ENCODE measurements around the gene DPYSL4.
"Not testable (repeated sequence)": the region's sequence is repeated elsewhere in the genome, so short reads cannot be mapped to it uniquely, and the experiment has no call there.

Gene DPYSL4

GRCh38 chr10:132207536-132208461, 21.1 kb downstream of the DPYSL4 start:
- DNase-seq (ENCODE audit: low spot score), result no peak

DNA sequence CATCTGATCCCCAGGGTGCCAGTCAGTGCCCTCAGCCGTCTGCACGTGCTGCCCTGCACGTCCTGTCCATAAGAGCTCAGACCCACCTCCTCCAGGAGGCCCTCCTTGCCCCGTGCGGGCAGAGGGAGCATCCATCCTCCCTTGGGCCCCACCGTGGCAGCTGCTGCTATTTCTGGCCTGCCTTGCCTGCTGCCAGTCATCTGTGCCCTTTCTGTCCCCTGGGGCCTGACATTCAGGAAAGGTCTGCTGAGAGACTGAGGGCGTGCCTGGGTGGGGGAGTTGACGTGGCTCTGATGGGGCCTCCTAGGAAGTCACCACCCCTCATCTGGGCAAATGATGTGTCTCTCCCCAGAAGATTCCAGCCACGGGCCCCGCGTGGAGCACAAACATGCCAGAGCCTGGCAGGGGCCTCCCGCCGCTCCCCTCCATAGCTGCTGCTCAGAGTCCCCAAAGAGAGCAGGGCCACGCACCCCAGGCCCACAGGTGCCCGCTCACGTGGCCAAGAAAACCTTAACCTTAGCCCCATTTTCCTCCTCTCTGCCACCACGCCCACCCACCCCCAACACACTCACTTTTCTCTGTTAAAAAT, 21.8 kb downstream of the DPYSL4 start:
- DNase-seq (ENCODE audit: low spot score), result no peak

GRCh38 chr10:132209130-132209529, 22.4 kb downstream of the DPYSL4 start:
- no peak for DNase-seq (ENCODE audit: low spot score)

DNA sequence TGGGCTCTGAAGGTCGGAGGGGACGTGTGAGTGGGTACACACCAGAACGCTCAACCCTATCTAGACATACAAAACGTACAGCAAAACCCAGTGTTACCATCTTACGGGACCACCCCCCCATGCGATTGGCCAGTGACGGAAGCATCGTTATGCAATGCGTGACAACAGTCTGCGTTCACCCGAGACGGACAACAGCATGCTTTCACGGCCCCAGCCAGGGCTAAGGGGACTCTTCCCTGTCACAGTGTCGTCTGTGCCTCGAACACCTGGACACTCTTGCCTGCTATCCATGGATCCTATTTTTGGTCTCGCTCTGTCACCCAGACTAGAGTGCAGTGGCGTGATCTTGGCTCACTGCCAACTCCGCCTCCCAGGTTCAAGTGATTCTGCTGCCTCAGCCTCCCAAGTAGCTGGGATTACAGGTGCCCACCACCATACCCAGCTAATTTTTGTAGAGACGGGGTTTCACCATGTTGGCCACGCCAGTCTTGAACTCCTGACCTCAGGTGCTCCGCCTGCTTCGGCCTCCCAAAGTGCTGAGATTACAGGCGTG, 23.3 kb downstream of the DPYSL4 start:
- no peak for DNase-seq (ENCODE audit: low spot score)

DNA sequence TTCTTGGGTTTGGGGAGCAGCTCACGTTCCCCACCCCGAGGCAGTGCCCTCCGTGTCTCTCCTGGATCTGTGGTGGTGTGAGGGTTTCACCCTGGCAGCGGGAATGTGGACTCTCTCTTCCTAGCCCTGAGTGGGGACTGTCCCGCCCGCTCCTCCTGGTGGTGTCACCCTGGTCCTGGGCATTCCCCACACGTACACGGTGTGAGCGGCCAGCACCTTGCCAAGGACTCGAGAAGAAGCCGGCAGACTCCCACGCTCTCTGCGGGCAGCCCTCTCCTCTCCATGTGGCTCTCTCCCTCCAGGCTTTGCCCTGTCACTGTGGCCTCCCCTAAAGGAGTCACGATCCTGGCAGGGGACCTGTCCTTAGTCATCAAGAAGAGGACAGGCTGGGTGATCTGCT, 24.0 kb downstream of the DPYSL4 start:
- no peak for DNase-seq (ENCODE audit: low spot score)

DNA sequence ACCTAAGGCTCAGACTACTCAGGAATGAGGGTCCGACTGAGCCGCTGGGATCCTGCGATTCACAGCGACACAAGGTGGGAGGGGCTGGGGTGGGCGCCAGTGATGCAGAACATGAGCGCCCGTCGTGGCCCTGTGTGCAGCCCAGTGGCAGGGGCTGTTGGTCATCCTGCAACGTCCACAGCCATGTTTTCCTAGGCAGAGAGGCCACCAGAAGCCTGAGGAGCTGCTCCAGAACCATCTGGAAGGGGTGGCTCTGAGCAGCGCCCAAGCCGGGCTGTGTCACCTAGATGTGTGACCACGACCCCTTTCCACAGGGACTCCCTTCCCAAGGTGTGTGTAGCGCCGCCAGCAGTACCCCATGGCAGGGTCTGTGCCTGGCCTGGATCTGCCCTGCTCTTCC, 24.5 kb downstream of the DPYSL4 start:
- DNase-seq (ENCODE audit: low spot score), result no peak

DNA sequence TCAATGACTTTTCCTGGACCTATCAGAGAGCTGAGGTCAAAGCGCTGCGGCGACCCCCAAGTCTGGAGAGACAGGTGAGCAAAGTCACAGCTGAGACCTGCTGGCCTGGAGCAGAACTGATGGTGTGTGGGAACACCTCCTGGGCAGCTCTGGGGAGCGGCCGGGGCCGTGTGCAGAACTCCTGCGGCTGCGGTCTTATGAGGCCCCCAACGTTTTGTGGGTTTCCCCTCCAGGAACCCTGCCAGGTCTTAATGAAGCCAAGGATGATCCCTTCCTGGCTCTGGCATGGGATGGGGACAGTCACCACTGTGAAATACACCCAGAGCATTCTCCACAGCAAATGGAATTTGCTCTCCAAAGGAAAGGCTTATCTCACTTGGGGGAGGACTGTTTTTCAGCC, 26.1 kb downstream of the DPYSL4 start:
- no peak for DNase-seq (ENCODE audit: low spot score)

GRCh38 chr10:132213917-132214316, 27.2 kb downstream of the DPYSL4 start:
- no peak for DNase-seq (ENCODE audit: low spot score)

DNA sequence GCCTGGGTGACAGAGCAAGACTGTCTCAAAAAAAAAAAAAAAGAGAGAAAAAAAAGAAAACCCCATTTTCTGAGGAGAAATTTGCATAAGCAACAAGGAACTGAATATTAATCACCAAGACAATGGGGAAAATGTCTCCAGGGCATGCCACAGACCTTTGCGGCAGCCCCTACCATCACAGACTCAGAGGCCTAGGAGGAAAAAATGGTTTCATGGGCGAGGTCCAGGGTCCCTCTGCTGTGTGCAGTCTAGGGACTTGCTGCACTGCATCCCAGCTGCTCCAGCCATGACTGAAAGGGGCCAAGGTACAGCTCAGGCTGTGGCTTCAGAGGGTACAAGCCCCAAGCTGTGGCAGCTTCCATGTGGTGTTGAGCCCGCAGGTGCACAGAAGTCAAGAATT, 29.7 kb downstream of the DPYSL4 start:
- not testable (repeated sequence) for DNase-seq (ENCODE audit: low spot score)

- no peak for DNase-seq (ENCODE audit: low spot score)
Observed at GRCh38 chr10:132219486-132219885, 32.7 kb downstream of the DPYSL4 start.

- DNase-seq (ENCODE audit: low spot score), result no peak
Observed at GRCh38 chr10:132220061-132220460, 33.3 kb downstream of the DPYSL4 start.

GRCh38 chr10:132220996-132221395, 34.2 kb downstream of the DPYSL4 start:
- not testable (repeated sequence) for DNase-seq (ENCODE audit: low spot score)

DNA sequence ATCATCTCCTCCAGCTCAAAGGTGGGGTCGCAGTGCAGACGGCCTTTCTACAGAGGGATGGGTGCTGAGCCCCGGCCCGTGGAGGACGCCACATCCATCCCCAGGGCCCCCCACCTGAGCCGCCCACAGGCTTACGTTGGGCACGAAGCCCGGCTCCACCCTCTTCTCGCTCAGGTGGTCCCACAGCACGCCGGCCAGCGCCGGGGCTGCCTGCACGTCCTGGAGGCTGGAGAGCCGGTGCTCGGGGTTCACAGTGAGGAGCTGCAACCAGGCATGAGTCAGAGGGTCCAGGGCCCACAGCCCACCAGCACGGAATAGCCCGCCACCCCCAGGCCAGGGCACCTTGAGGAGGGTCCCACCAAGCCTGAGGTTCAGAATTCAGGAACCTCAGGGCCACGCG, 36.0 kb downstream of the DPYSL4 start:
- DNase-seq (ENCODE audit: low spot score), result no peak

DNA sequence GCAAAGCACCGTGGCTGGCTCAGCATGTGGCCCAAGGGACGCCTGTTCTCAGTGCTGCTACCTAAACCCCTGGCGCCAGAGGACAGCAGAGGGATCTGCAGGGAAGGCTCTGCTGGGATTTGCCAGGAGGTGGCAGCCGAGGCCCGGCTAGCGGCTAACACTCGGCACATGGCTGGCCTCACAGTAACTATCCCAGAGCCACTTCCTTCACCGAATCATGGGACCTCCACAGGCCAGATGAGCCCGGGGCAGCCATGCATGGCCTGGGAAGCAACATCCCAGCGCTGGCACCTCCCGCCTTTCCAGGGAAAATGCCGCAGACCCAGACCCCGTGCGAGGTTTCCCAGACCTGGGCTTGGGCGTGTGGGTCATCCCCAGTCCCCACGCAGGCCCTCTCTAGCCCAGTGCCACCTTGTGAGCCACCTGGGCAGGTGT, 36.4 kb downstream of the DPYSL4 start:
- DNase-seq (ENCODE audit: low spot score), result peak; percentile 75

GRCh38 chr10:132223611-132224342, 37.0 kb downstream of the DPYSL4 start:
- no peak for DNase-seq (ENCODE audit: low spot score)

GRCh38 chr10:132224343-132225072, 37.8 kb downstream of the DPYSL4 start:
- DNase-seq (ENCODE audit: low spot score), result no peak

GRCh38 chr10:132225073-132225848, 38.5 kb downstream of the DPYSL4 start:
- DNase-seq (ENCODE audit: low spot score), result no peak

- DNase-seq (ENCODE audit: low spot score), result no peak
Observed at GRCh38 chr10:132225849-132226205, 39.1 kb downstream of the DPYSL4 start.

DNA sequence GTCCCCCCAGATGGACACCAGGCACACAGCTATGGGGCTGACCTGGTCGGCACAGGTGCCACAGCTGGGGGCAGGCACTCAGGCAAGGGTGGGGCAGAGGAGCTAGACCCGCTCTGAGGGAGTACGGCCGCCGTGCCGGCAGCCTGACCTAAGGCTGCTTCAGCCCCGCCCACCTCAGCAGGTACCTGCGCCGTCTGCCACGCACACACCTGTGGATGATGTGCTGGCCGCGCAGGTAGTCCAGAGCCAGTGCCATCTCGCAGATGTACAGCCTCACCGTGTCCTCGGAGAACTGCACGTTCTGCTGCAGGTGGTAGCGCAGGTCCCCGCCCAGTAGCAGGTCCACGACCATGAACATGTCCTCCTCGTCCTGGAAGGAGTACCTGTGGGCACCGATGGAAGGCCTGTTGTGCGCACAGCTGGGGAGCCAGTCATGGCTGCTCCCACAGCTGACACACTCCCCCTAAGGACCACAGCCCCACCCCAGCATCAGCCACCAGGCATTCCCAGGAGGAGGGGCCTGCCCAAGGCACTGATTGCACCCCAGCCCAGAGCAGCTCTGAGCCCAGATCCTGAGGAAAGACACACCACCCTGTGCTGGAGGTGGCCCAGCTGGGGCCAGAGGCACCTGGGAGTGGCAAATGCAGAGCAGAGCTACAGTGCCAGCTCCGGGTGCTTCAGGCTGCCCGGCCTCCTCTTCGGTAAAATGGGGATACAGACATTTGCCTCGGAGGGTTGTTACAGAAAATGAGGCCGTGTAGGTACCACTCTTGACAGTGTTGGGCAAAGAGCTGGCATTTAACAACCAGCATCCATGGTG, 40.0 kb downstream of the DPYSL4 start:
- DNase-seq (ENCODE audit: low spot score), result no peak

DNA sequence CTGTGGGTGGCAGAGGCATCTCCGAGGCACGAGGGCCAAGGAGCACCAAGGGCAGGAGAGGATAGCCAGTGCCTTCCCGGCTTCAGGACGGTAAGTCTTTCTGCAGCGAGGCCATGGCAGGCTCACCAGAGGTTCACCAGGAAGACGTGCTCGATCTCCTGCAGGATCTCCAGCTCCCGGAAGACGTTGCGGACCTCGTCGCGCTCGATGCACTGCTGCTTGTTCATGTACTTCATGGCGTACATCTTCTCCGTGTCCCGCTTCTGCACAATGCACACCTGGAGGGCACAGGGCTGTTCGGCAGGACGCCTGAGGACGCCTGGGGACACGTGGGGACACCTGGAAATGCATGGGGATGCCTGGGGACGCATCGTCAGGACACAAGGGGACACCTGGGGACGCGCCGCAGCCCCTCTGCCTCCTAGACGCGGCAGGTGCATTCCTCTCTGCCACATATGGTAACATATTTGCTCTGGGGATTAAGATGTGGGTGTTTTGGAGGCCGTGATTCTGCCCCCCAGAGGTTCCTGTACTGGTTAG, 41.2 kb downstream of the DPYSL4 start:
- no peak for DNase-seq (ENCODE audit: low spot score)
